NOMO-1 treated with dmso at 0.1 percent for 144 hours (cell line): ENCODE data around the gene ARID1B.

Experiments used
- DNase-seq: peaks from one replicate; lab custom pipeline; 2025; ENCODE audit not compliant: unreplicated experiment; lab: John Stamatoyannopoulos, UW

The ARID1B gene

DNA sequence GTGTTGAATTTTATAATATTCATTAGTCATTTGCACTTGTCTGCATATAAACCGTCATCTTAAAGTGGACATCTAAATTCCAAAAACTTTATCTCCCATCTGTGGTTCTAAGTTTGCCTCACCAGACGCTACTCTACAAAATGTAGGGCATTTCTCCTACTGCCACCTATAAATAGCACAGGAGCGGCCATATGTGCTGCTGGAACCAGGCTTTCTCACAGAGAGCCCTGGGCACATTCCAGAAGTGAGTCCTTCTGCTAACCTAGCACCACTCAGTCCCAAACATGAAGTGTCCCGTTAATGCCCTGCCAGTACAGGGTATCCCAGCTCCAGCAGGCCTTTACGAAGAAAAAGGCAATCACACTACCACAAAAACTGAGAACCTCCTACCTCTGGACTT, 392.5 kb downstream of the ARID1B start:
- no peak for DNase-seq

DNA sequence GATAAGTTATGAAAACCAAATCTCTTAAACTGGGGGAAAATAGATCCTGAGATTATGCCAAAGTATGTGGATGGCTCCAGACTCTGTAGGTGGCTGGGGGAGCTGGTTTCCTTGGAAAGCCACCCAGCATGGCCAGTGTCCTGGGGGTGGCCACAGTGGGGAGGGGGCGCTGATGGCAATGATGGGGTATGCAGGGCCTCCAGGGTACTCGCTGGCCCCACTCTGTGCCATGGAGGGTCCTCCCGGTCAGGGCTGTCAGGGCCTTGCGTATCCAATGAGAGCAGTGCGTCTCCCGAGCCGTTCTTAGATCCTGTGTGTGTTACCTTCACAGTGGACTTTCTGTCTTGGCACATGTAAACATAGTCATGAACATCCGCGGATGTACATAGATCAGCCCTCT, 393.4 kb downstream of the ARID1B start:
- DNase-seq: no peak

DNA sequence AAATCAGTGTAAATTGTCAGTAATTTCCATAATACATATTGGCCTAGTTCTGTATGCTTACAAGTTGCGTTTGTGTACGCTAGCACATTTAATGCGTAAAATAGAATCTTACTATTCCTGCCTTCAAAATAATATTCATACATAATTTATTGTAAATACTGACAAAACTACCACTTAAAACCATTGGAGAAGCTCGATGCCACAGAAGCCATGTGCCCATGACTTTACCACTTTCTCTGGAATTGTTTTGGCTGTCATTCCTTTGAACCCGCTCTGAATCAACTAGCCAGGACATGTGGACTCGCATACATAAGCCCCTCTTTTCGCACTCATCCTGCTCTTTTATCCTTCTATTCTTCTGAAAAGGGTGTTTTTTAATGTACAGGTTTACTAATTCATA, 394.6 kb downstream of the ARID1B start:
- no peak for DNase-seq

DNA sequence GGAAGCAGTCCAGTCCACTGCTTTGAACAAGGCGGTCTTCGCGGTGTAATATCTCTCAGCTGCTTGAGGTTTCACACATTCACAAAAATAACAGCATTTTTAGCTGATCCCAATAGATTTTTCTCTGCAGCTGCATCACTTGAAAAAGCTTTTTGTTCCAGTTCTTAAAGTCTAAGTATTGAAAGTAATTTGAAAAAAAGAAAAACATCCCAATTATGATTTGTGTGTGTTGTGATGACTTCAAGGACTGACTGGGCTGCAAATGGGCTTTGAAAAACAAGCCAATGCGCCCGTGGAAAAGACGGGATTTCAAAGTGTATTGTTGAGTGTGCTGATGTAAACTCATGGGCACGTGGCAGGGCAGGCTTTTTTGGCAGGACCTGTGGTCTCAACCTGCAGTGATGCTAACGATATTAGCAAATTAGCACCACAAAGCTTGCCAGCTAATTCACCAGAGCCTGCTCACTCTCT, 395.1 kb downstream of the ARID1B start:
- no peak for DNase-seq

DNA sequence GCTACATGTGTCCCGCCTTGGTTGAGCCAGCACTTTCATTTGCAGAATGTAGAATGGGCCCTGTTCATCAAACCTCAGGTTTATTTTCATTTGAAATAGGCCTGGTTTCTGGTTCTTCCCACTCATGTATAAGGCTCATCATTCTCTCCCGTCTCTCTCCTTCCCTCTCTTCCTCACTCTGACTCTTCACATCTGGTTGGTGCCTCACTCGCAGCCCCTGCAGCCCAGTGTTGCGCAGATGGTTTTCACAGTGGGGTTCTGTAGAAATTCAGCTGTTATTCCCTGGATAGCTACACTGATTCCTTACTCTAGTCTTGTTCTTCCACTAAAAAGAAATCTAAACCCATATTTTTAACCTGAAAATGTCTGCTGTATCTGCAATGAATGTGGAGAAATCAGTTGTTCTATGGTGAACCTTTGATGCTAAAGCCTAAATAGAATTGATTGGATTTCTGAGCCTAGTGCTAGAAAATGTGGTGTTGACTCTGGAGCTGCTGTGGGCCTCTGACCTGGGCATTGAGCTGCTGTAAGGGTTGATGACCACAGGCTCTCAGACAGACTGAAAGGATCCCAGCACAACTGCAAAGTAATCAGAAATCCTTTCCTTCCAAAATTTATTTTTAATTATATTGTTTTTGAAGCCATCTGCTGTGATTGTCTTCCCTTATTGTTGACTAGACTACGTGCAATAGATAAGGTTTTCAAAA, 395.8 kb downstream of the ARID1B start:
- no peak for DNase-seq

DNA sequence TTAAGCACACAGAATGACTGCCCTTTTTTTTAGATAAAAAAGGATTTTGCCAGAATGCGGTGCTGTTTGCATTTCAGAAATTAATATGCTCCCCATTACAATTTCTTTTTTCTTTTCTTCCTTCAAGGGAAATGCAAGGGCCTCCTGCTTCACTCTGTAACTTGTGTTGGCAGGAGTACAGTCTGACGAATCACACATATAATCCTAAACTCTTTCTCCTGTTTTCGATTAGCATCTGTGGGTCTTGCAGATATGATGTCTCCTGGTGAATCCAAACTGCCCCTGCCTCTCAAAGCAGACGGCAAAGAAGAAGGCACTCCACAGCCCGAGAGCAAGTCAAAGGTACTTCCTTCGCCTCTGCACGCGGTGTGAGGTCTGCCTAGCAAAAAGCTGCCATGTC, 396.6 kb downstream of the ARID1B start:
- no peak for DNase-seq

DNA sequence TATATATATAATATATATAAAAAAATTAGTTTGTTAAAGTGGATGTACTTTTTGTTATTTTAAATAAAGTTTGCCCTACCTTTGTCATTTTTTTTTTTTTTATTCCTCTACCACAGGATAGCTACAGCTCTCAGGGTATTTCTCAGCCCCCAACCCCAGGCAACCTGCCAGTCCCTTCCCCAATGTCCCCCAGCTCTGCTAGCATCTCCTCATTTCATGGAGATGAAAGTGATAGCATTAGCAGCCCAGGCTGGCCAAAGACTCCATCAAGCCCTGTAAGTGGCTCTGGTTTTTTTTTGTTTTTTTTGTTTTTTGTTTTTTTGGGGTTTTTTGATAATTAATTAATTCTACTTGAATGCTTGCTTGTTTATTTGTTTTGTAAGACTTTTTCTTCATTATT, 397.6 kb downstream of the ARID1B start:
- no peak for DNase-seq

DNA sequence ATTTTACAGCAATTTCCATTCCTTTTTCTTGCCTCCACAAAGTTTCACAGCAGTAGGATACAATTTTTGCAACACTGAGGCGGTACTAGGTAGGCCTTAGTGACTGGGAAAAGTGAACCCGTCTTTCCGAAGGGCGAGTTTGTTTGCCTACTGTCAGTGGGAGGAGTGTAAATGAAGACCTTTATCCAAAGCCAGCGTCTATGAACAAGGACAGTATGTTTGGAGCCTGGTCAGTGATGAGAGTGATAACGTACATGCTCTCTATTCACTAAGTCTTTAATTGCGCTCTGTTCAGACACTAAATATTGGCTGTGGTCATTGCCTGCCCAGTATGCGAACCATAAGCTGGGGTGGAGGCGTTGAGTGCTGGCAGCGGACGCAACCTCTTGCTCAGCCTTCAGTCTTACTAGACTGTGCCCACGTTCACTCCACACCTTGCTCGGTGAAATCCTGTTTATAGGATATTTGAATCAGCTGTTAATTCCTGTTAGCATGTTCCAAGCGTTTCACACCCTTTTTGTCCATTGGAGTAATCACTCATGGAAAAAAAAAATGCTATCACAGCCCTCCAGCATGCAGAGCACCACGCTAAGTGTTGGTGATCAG, 400.7 kb downstream of the ARID1B start:
- DNase-seq: no peak

DNA sequence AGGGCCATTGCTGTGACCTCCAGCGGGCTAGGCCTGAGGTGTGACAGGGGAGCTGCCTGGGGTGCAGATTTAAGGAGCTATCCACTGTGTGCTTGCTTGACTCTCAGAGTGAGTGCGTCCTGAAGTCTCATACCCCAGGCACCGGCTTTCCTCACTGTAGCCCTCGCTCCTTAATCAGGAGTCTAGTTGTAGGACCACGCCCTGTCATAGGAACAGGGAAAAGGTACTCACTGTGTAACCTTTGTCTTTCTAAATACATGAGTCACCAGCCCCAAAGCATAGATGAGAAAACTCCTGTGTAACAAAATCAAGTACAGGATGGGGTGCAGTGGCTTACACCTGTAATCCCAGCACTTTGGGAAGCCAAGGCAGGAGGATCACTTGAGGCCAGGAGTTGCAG, 404.5 kb downstream of the ARID1B start:
- DNase-seq: no peak

DNA sequence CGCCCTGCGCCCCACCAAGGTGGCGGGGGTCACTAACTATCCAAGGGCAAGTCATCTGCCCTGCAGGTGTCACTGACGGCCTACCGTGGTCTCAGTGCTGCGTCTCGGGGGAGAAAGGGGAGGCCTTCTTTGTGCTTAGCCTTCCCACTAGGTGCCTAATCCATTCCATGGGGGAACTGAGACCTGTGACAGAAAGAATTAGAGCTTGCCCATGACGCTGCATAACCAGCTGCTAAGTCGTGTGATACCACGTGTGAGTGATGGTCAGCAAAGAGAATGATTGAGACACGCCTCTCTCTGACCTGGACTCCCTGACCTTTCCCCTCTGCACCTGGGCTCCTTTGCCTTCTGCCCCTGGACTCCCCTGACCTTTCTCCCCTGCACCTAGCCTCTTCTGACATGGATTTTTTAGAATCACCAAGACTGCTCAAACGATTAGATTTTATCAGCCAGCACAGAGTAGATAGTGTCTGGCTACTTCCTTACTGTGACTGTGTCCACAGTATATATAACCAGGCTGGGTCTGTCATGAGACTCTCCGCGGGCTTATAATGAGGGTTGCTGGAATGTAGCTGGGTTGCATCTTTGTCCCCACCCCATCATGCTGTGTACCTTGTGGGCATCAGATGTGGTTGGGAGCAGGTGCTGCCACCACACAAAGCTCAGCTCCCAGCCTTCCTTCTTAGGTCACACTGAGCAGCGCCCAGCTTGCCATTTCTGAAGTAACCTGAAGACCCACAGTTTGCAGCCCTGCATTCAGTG, 405.5 kb downstream of the ARID1B start:
- DNase-seq: no peak

DNA sequence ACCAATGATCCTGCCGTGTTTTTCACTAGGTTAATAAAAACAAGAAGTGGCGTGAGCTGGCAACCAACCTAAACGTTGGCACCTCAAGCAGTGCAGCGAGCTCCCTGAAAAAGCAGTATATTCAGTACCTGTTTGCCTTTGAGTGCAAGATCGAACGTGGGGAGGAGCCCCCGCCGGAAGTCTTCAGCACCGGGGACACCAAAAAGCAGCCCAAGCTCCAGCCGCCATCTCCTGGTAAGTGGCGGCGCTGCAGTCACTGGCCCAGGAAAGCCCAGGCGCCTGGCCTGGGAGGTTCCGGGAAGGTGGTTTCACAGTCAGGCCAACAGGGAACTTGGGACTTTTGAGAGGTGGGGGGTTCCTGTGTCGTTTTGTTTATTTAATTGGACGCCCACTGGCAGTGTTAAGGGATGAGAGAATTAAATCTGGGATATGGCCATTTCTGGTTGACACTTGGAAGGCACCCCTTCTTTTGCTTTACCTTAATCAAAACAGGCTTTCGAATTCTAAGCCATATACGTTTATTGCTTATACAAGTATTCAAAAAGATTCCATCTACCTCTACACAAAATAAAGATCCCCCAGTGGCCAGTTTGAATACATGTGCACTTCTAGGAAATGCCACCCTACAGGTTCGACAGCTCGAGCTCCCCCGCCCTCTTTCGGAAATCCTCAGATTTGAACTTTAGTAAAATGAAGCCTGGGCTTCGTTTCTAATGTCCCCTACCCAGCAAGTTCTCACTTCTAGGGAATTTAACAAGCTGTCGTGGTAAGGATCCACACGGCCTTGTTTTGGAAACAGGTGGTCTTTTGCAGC, 407.2 kb downstream of the ARID1B start:
- DNase-seq: no peak

DNA sequence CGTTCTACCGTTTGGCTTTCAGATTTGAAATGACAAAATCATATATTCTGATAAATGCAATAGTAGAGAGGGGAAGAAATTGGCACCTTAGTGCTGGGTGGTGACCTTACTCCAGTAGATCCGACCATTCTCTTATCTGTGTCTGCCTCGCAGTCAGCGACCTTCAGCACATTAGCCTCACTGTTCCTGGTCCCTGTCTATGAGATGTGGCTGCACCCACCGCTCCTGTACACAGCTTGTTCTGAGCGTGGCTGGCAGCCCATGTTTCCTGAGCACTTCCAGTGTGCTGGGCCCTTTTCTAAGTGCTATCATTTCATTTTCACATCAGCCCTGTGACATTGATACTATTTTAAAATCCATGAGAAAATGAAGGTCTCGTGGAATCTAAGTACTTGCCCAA, 408.0 kb downstream of the ARID1B start:
- DNase-seq: no peak

DNA sequence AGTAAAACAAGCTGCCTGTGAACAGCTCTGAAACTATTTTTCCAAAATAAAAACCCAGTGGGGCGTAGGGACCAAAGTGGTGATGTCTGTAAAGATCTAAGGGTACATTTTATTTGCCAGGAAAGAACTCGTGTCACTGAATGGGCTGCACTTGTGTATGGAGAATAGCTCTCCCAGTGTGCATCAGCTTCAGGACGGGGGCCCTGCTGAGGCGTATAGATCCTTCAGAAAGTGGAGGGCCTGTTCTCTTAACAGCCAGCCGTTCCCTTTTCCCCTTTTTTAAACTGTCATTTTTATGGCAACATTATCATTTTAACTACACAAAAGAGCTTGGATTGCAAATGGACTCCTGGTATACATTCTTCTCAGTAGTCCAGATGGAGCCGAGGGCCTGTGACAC, 408.8 kb downstream of the ARID1B start:
- DNase-seq: no peak

DNA sequence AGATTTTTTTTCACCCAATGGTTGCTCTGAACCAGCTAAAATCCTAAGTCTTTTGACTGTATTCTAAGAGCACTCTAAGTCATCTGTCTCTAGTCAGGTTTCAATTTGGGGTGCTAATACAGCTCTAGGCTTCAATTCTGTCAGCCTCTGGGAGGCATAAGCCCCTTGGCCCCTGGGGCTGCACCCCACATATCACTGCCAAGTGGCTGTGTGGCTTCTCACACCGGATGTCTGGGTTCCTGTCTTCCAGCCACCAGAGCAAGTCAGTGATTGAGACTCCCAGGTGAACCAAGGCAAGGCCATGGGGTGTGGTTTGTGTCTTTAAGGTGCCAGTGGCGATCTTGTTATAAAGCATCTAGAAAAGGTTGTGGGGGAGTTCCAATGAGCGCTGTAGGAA, 409.6 kb downstream of the ARID1B start:
- no peak for DNase-seq

DNA sequence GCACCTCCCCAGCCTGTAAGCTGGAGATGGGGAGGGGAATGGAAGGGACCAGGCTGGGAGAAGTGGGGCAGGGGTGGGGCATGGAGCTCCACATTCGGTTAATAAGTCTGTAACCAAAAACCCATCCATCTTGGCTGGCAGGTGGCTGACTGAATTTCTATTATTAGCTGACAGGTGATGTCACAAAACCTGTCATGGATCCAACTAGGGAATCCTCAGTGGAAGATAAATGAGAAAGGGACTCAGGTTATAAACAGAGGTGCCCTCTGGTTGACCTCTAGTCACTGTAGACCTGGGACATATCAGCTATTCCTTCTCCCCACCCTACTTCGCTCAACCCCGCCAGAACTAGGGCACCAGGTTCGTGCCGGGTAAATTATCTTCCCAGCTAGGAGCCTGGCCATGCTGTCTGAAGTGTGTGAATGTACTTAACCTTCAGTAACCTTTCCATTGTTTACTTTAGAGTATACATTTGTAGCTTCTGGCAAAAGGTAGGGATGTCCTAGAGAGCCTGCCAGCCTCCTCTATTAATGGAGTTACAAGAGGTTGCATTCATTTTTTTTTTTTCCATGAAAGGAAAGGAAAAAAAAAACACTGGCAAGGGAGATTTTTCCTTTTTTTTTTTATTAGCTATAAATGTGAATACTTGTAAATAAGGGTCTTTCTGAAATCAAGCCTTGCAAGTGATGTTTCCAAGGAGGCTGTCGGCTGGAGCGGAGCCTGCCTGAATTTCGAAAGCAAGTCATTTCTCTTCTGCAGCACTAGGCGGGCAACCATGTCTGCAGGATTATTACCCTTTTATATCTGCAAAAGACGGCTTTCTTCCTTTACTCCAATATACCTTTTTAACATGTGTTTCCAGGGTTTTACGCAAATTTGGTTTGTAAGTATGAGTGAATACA, 410.3 kb downstream of the ARID1B start:
- DNase-seq: no peak

DNA sequence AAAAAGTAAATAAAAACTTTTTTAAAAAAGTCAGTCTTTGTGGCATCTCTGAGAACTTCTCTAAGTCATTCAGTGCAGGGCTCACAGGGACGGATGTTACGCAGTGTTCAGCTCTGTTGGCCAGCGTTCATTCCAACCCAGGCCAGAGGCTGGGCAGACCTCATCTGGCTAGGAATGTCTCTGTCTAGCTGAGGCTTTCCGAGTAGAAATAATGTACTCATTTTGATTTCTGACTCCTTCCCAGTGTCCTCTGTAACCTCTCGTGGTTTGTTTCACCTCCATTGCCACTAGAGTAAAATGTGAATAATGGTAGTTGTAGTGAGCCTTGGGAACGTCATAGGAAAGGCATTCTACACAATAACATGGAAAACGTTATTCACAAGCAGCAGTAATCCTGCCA, 411.0 kb downstream of the ARID1B start:
- DNase-seq: no peak

DNA sequence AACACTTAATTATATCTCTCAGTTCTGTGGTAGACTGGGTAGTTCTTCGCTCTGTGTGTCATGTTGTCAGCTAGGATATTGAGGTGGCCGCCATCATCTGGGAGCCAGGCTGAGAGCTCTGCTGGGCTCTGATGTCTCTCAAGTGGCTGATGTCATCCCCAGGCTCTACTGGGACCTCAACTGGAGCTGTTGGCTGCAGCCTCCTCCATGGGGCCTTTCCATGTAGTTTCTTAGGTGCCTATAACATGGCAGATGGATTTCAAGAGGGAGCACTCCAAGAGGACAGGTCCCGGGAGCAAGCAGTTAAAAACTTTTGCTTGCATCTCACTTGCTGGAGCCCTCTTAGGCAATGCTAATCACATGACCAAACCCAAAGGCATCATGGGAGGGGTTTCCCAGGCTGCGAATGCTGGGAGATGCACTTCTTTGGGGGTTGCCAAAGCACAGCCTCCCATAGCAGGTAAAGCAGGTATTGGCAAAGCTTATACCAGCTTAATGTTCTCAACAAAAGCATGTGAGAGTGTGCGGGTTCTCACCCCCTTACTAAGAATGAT, 416.3 kb downstream of the ARID1B start:
- DNase-seq: no peak

DNA sequence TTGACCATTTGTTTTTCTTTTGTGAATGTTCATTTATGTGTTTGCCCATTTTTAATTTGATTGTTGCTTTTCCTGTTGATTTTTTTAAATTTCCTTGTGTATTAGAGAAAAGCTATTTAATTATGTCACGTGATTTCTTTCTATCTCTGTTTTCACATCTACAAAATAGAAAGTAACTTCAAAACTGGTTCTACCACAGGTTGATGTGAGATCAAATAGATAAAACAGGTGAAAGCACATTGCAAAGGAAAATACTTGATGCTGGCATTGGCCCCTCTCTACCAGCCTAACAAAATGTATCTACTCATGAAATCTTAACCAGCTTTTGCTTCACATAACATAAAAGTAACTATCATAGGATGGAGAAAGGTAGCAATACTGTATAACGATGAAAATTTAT, 416.9 kb downstream of the ARID1B start:
- no peak for DNase-seq

DNA sequence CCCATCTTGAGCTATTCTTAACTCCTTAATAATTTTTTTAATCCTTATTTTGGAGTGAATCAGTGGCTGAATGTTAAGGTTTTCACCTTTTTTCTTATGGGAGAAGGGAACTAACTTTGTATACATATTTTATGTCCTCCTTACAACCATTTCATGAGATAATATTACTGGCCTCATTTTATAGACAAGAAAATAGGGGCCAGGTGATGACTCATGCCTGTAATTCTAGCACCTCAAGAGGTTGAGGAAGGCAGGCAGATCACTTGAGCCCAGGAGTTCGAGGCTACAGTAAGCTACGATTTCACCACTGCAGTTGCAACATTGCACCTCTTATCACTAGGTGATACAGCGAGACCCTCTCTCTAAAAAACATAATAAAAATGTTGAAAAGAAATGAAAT, 417.5 kb downstream of the ARID1B start:
- DNase-seq: no peak

DNA sequence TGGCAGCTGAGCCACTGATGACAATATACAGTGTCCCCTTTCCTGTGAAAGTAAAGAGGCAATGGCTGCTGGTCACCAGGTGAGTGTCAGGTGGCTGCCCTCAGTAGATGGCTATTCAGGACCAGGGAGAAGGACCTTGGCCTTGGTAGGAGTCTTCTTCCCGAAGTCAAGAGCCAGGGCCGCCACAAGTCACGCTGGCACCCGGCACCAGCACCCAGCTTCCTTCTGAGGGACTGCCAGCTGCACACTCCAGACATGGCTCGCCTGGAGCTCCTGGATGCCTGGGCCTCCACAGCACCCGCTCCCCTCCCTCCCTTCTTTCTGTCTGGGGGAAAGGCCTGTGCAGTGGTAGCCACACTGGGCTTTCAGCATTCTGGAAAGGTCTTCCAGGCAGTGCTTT, 419.2 kb downstream of the ARID1B start:
- DNase-seq: no peak
